Nucleus accumbens (tissue), 56 donors: ENCODE results near the gene MYO5B.

Experiments used
- DNase-seq, 56 donors: peaks; one replicate each; lab custom pipeline; 2025; lab: John Stamatoyannopoulos, UW

The MYO5B gene

GRCh38 chr18:50033004-50033403, 161.9 kb downstream of the MYO5B start:
- no peak for DNase-seq

GRCh38 chr18:50030146-50030545, 164.8 kb downstream of the MYO5B start:
- peak in 3 of 56 donors; percentile 3 to 22 (median 7) for DNase-seq

GRCh38 chr18:50027996-50028395, 167.0 kb downstream of the MYO5B start:
- DNase-seq, result no peak

- no peak for DNase-seq
Observed at GRCh38 chr18:50024466-50024865, 170.5 kb downstream of the MYO5B start.

- no peak for DNase-seq
Observed at GRCh38 chr18:50022985-50023384, 172.0 kb downstream of the MYO5B start.

GRCh38 chr18:50014606-50015005, 180.3 kb downstream of the MYO5B start:
- no peak for DNase-seq

- DNase-seq, result no peak
Observed at GRCh38 chr18:50013363-50014138, 181.4 kb downstream of the MYO5B start.

- DNase-seq, result no peak
Observed at GRCh38 chr18:50011813-50012435, 183.0 kb downstream of the MYO5B start.

- DNase-seq, result peak in 11 of 56 donors; percentile 0 to 45 (median 7)
Observed at GRCh38 chr18:50009773-50010335, 185.1 kb downstream of the MYO5B start.

GRCh38 chr18:50008306-50008705, 186.6 kb downstream of the MYO5B start:
- DNase-seq, result no peak

GRCh38 chr18:50006470-50007046, 188.4 kb downstream of the MYO5B start:
- DNase-seq, result no peak

- DNase-seq, result no peak
Observed at GRCh38 chr18:50004013-50004412, 190.9 kb downstream of the MYO5B start.

GRCh38 chr18:50002781-50003180, 192.2 kb downstream of the MYO5B start:
- DNase-seq, result no peak

GRCh38 chr18:50000227-50000626, 194.7 kb downstream of the MYO5B start:
- no peak for DNase-seq

GRCh38 chr18:49999128-49999527, 195.8 kb downstream of the MYO5B start:
- no peak for DNase-seq

- DNase-seq, result no peak
Observed at GRCh38 chr18:49997558-49997957, 197.4 kb downstream of the MYO5B start.

GRCh38 chr18:49994410-49994809, 200.5 kb downstream of the MYO5B start:
- DNase-seq, result no peak

- no peak for DNase-seq
Observed at GRCh38 chr18:49993299-49993698, 201.6 kb downstream of the MYO5B start.

GRCh38 chr18:49988733-49989132, 206.2 kb downstream of the MYO5B start:
- DNase-seq, result no peak

GRCh38 chr18:49988101-49988500, 206.8 kb downstream of the MYO5B start:
- peak in 2 of 56 donors; percentile 7 to 8 for DNase-seq

GRCh38 chr18:49985236-49985635, 209.7 kb downstream of the MYO5B start:
- DNase-seq, result no peak
